SHP77 (cell line): ENCODE measurements around the gene TIFAB.

Source experiments
- DNase-seq, 2 experiments: peaks; one replicate each; lab custom pipeline; 2025; lab: John Stamatoyannopoulos, UW

The TIFAB gene

GRCh38 chr5:135425641-135426040 is 26.5 kb downstream of the TIFAB start:
- no peak for DNase-seq

GRCh38 chr5:135423846-135424168 is 28.3 kb downstream of the TIFAB start:
- no peak for DNase-seq

- DNase-seq = no peak
These were observed 28.9 kb downstream of the TIFAB start for GRCh38 chr5:135423146-135423845.

- DNase-seq = no peak
These were observed 29.7 kb downstream of the TIFAB start for GRCh38 chr5:135422419-135422818.

GRCh38 chr5:135417083-135417482 is 35.1 kb downstream of the TIFAB start:
- no peak for DNase-seq

- DNase-seq = no peak
These were observed 47.1 kb downstream of the TIFAB start for GRCh38 chr5:135405082-135405481.

GRCh38 chr5:135402031-135402430 is 50.1 kb downstream of the TIFAB start:
- DNase-seq = no peak

- no peak for DNase-seq
These were observed 51.3 kb downstream of the TIFAB start for GRCh38 chr5:135400866-135401265.

GRCh38 chr5:135399794-135400542 is 52.2 kb downstream of the TIFAB start:
- DNase-seq = no peak

GRCh38 chr5:135398855-135399793 is 53.0 kb downstream of the TIFAB start, which contains the start of gene MACROH2A1:
Gene MACROH2A1 (minus strand): TSS chr5:135399231. CDS start chr5:135389093, 10,138 bp downstream.
- DNase-seq = peak; percentile 64 to 85

- DNase-seq = peak; percentile 0 to 16
These were observed 53.8 kb downstream of the TIFAB start for GRCh38 chr5:135398160-135398854.
